Peyer's patch (tissue), 4 donors: Measurements from ENCODE around the gene ARID1A. TPM values are rescaled to one million over a fixed set of nuclear protein-coding genes. Genes with fewer than 3 reads are reported as not detected.

Experiments used
- DNase-seq, 3 donors: peaks; one replicate each; pipeline ENCODE4 v3.0.0-alpha.2; 2017 to 2019
- H3K27ac ChIP-seq, 4 donors: fragments of 200-600 bp; sonication (generic); one replicate each; pipeline ENCODE4 v1.5.1; 2016 to 2019
- H3K27me3 ChIP-seq, 2 donors: fragments of 200-600 bp; sonication (generic); one replicate each; pipeline ENCODE4 v1.5.1; 2019
- H3K36me3 ChIP-seq, 3 donors: fragments of 200-600 bp; sonication (generic); one replicate each; pipeline ENCODE4 v1.5.1; 2016 to 2019
- H3K4me1 ChIP-seq, 4 donors: fragments of 200-600 bp; sonication (generic); one replicate each; pipeline ENCODE4 v1.5.1; 2016 to 2019
- H3K4me3 ChIP-seq, 4 donors: fragments of 200-600 bp; sonication (generic); 1 replicate in 3 of 4; 2 replicates in 1 of 4; pipeline ENCODE4 v1.5.1; 2016 to 2019; ENCODE audit warnings: mild to moderate bottlenecking in 1 of 4
- H3K9me3 ChIP-seq, 4 donors: fragments of 200-600 bp; sonication (generic); one replicate each; pipeline ENCODE4 v1.5.1; 2016 to 2019; ENCODE audit warnings: mild to moderate bottlenecking in 1 of 4
- POLR2A ChIP-seq, 2 donors: fragments of 450-650 bp; IDR thresholded peaks; one replicate each; pipeline ENCODE4 v1.5.1; 2017; ENCODE audit warnings: antibody characterized with exemption in 2 of 2, mild to moderate bottlenecking in 2 of 2, moderate library complexity in 2 of 2
- total RNA-seq, 4 donors: library from RNA; depleted of rRNA; stranded (reverse); fragments of >200 nt; gene quantifications; one replicate each; pipeline ENCODE4 v1.1.0, GENCODE V29; 2016
- TF ChIP-seq, protein P1 (sequence below), 6 experiments: fragments of 450-650 bp in 4 of 6; fragments of 200-600 bp in 2 of 6; sonication (generic) in 1 of 6; IDR thresholded peaks; one replicate each; pipeline ENCODE4 v1.5.1; 2017 to 2019; ENCODE audit warnings: antibody characterized with exemption in 6 of 6, mild to moderate bottlenecking in 3 of 6, moderate library complexity in 1 of 6

The ARID1A gene
- total RNA-seq, 4 donors from 2014 or later, result 49.4 to 90.8 (median 66.8) TPM

DNA sequence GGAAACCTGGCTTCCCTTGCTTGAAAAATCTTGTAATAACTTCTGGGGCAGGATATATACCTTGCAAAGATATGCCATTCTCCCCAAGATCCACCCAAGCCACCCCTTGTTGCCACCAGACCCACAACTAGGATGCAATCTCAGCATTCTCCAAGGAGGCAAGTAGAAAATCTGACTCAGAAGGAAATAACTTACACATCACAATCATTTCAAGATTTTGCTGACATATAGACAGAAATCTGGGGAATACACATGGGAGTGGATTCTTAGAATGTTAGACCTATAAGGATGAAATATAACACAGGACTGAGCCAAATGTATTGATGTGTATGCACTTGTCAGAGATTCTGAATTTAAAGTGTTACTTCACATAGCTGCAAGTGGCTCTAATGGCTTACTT, 115.9 kb downstream of the ARID1A start:
- Histone ChIP-seq H3K4me3 (no peak overlapping the region), H3K4me1 (no peaks in the 10 kb centered on the region), H3K36me3 (no peaks in the 10 kb centered on the region), H3K9me3 (no peaks in the 10 kb centered on the region), H3K27me3 (no peaks in the 10 kb centered on the region), H3K27ac (no peak overlapping the region)
- TF ChIP-seq POLR2A (IDR thresholded peaks at IDR 0.05), result no peak
- DNase-seq, result no peak

DNA sequence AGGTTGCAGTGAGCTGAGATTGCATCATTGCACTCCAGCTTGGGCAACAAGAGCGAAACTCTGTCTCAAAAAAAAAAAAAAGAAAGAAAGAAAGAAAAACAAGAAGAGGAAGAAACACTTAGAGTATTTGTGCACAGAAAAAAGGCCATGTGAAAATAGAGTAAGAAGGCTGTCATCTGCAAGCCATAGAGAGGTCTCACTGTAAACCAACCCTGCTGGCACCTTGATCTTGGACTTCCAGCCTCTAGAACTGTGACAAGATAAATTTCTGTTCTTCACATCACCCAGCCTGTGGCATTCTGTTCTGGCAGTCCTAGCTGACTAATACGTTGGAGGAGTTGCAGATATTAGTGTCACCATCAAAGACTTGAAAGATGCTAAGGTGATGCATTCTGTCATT, 118.6 kb downstream of the ARID1A start:
- no peak overlapping the region for H3K4me3 ChIP-seq
- H3K36me3 ChIP-seq, result no peaks in the 10 kb centered on the region
- no peaks in the 10 kb centered on the region for H3K27me3 ChIP-seq
- H3K27ac ChIP-seq, result no peak overlapping the region
- no peak for DNase-seq
- no peaks in the 10 kb centered on the region for H3K9me3 ChIP-seq
- no peak for TF ChIP-seq POLR2A (IDR thresholded peaks at IDR 0.05)
- TF ChIP-seq, protein P1, sequence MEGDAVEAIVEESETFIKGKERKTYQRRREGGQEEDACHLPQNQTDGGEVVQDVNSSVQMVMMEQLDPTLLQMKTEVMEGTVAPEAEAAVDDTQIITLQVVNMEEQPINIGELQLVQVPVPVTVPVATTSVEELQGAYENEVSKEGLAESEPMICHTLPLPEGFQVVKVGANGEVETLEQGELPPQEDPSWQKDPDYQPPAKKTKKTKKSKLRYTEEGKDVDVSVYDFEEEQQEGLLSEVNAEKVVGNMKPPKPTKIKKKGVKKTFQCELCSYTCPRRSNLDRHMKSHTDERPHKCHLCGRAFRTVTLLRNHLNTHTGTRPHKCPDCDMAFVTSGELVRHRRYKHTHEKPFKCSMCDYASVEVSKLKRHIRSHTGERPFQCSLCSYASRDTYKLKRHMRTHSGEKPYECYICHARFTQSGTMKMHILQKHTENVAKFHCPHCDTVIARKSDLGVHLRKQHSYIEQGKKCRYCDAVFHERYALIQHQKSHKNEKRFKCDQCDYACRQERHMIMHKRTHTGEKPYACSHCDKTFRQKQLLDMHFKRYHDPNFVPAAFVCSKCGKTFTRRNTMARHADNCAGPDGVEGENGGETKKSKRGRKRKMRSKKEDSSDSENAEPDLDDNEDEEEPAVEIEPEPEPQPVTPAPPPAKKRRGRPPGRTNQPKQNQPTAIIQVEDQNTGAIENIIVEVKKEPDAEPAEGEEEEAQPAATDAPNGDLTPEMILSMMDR (IDR thresholded peaks at IDR 0.05), result no peak
- H3K4me1 ChIP-seq, result no peaks in the 10 kb centered on the region

DNA sequence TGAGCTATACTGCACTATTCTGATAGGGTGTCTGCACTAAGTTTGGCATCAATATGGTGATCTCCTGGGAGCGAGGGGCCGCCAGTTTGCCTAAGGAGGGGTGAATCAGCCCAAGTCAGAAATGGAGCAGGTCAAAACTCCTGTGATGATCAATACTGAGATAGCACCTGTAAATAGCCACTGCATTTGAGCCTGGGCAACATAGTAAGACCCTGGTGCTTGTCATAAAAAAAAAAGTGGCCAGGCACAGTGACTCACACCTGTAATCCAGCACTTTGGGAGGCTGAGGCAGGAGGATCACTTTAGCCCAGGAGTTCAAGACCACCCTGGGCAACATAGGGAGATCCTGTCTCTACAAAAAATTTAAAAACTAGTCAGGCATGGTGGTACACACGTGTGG, 119.1 kb downstream of the ARID1A start:
- Histone ChIP-seq H3K4me1 (no peaks in the 10 kb centered on the region), H3K4me3 (no peak overlapping the region), H3K27me3 (no peaks in the 10 kb centered on the region), H3K9me3 (no peaks in the 10 kb centered on the region), H3K27ac (no peak overlapping the region), H3K36me3 (no peaks in the 10 kb centered on the region)
- DNase-seq, result no peak
- TF ChIP-seq POLR2A (IDR thresholded peaks at IDR 0.05), result no peak
- TF ChIP-seq, protein P1 (IDR thresholded peaks at IDR 0.05), result no peak

DNA sequence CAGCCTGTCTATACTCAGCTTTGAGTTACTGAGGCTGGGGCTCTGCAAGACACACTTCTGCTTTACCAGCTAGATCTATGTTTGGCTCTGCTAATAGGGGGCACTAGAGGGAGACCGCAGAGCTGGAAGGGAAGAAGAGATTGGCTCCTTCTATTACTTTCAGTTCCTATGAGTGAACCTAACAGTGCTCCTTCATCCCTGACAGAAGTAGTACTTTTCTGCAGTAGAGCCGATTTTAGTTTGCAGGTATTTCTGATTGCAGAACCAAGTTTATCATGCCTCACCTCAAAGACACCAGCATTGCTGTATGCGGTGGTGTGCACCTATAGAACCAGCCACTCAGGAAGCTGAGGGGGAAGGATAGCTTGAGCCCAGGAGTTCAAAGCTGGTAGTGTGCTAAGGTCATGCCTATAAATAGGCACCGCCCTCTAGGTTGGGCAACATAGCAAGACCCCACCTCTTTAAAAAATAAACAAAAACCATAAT, 125.0 kb downstream of the ARID1A start:
- no peaks in the 10 kb centered on the region for H3K27me3 ChIP-seq
- peak overlapping the region in 1 of 4 donors; percentile 55 for H3K27ac ChIP-seq
- H3K4me1 ChIP-seq, result peaks cover 0 to 14% (median 5%) of the 10 kb centered on the region in 4 donors
- no peak overlapping the region for H3K4me3 ChIP-seq
- H3K36me3 ChIP-seq, result no peaks in the 10 kb centered on the region
- TF ChIP-seq, protein P1 (IDR thresholded peaks at IDR 0.05), result peak in 5 of 6 experiments; percentile 5 to 40 (median 22)
- TF ChIP-seq POLR2A (IDR thresholded peaks at IDR 0.05), result no peak
- H3K9me3 ChIP-seq, result no peaks in the 10 kb centered on the region
- DNase-seq, result peak in 2 of 3 donors; percentile 57 to 71

DNA sequence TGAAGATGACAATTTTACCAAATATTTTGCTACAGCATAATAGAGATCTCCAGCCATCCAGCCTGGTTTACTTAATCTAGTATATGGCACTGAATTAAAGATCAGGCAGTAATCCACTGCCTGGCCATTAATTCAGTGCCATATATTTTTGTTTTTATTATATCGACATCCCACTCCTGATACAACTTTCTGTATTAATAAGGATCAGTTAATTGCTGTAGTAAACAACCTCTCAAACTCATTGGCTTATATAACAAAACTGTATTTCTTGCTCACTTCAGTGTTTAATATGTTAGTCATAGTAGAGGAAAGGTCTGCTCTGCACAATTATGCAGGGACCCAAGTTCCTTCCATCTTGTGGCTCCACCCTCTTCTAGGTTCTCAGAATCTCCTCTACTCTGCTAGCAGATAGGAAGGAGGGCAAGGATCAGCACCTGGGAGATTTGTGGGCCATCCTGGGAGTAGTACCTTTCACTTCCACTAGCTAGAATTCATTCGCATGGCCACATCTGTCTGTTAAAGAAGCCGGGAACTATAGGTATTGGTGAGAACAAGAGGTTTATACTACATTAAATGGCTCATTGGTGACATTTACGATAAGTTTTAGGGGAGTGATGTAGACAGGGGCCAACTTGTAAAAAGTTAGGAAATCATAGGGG, 127.1 kb downstream of the ARID1A start:
- Histone ChIP-seq H3K9me3 (no peaks in the 10 kb centered on the region), H3K27ac (no peak overlapping the region), H3K36me3 (no peaks in the 10 kb centered on the region), H3K27me3 (no peaks in the 10 kb centered on the region), H3K4me1 (peaks cover 3 to 27% (median 10%) of the 10 kb centered on the region in 4 donors), H3K4me3 (no peak overlapping the region)
- no peak for DNase-seq
- TF ChIP-seq, protein P1 (IDR thresholded peaks at IDR 0.05), result no peak
- no peak for TF ChIP-seq POLR2A (IDR thresholded peaks at IDR 0.05)

DNA sequence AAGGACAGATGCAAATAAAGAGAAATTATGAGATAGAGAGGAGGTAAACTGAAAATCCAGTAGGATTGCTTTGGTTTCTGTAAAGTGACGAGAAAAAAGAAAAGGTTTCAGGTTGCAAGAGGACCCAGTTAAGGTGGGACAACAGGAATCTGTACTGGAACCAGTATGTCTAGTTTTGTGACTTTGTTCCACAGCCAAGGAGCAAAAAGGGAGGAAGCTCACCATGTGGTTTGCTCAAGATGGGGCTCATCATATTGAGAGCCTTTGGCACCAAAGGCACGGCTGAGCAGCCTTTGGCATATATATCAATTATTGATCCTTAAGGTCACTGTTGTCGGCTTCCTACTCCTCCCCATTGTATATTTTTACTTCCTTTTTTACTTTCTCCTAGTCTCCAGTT, 128.9 kb downstream of the ARID1A start:
- DNase-seq, result no peak
- H3K27ac ChIP-seq, result no peak overlapping the region
- H3K36me3 ChIP-seq, result no peaks in the 10 kb centered on the region
- no peak for TF ChIP-seq POLR2A (IDR thresholded peaks at IDR 0.05)
- TF ChIP-seq, protein P1 (IDR thresholded peaks at IDR 0.05), result no peak
- H3K4me1 ChIP-seq, result peaks cover 3 to 46% (median 17%) of the 10 kb centered on the region in 4 donors
- H3K4me3 ChIP-seq, result no peak overlapping the region
- H3K27me3 ChIP-seq, result no peaks in the 10 kb centered on the region
- no peaks in the 10 kb centered on the region for H3K9me3 ChIP-seq
